NCI-H748 (cell line): Measurements from ENCODE around the gene VPS51.
A peak's percentile ranks its signal among the peaks of the same experiment; 100 is the strongest.
"Not testable (repeated sequence)": the region's sequence is repeated elsewhere in the genome, so short reads cannot be mapped to it uniquely, and the experiment has no call there.

Source experiments
- DNase-seq: peaks from one replicate; lab custom pipeline; 2025; ENCODE audit not compliant: unreplicated experiment; lab: John Stamatoyannopoulos, UW

VPS51 gene

DNA sequence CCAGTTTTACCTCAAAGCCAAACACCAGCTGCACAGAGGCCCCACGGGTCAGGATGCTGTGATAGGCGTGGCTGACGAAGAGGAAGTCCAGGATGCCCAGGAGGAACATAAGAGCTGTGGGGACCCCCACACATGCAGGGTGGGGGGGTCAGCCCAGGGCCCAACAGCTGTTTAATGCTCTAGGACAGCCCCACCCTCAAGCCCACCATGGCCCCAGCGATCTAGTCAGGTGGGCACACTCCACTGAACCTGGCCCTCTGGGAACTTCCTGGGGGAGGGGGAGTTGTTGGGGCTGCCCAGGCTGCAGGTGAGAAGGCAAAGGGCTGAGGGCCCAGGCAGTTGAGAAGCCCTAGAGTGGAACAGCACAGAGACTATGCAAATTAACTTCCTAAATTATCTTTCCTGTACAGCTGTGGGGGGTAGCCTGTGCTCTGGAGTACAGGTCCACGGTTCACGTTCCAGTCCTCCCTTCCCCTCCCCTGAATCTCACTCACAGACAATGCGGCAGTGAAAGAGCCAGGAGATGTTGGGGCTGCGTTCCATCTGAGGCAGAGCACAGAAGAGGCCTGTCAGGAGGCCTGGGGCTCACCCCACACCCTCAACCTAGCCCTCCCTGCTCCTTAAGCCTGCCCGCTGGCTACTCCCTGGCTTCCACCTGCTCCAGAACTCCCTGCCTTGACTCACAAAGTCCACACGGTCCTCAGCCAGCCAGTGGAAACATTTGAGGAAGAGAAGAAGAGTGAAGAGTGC, 36.4 kb downstream of the VPS51 start:
- DNase-seq = no peak

DNA sequence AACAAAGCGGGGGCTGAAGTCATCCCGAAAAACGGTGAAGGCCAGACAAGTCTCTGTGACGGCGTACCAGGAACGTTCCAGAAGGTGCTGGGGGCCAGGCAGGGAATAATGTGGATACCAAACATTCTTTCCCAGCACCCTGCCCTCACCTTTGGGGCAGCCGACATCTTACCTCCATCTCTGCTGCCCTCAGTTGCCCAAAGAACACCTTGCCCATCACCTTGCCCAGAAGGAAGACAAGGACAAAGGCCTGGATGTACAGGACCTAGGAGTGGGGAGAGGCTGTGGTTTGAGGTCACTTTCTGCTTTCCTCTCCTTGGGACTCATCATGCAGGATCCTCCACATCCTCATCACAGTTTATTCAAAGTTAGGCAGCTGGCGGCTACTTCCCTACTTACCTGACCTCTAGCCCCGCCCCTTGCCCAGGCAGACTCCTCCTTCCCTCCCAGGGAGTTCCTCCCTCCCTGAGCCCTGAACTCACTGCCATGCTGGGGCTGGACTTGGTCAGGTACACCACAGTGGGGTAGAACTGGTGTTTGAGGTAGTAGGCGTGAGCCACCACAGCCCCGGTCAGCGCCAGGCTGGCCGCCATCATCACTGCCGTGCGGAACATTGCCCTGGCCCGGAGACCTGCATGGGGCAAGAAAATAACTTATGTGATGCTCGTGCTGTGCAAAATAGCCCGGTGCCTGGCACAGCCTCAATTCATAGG, 37.1 kb downstream of the VPS51 start:
- peak; percentile 38 for DNase-seq

DNA sequence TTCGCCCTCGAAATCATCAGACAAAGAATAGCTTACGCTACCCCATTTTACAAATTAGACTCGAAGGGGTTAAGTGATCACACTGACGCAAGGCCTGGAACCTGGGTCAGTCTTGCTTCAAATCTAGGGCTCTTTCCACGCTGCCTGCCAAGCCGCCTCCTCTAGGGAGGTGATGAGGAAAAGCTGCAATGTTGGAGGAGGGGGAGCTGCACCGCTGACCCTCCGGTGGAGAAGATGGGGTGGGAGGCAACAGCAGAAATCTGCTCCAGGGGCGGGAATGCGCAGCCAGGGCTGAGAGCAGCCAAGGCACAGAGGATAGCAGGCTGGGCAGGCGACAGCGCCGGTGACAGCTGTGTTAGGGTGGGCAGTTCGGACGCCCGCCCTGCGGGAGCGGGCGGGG, 37.7 kb downstream of the VPS51 start:
- no peak for DNase-seq

DNA sequence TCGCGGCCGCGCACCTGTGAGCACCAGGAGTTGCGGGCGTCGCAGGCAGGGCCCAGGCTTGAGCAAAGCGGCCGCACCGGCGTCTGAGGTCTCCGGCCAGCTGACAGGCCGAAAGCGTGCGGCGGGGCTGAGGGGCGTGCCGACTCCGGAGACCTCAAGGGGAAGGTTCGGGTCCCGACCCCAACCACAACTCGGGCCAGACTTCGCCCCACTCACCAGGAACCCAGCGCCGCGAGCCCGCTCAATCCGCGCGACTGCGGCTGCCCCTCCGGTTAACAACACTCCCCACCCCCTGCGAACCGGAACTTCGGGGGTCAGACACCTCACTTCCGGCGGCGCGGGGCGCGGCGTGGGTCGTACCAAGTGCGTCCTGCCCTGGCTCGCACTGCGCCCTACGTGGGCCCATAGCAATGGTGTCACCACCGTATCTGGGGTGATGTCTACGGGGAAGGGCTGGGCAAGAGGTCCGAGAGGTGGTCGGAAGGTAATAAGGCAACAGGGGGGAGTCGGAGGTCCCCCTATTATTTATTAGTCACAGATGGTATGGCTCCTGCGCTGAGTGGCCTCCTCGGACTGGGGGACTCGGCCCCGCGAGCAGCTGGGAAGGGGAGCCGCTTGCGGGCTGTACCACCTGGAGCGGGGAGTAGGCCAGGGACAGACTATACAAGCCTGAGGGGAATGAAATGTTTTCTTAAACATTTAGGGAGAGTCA, 38.4 kb downstream of the VPS51 start, which contains the start of gene SYVN1:
SYVN1 (minus strand) TSS at position 280 of the 712 bp plus-strand sequence. CDS start 918 bp downstream, outside the sequence.
- DNase-seq = peak; percentile 91

DNA sequence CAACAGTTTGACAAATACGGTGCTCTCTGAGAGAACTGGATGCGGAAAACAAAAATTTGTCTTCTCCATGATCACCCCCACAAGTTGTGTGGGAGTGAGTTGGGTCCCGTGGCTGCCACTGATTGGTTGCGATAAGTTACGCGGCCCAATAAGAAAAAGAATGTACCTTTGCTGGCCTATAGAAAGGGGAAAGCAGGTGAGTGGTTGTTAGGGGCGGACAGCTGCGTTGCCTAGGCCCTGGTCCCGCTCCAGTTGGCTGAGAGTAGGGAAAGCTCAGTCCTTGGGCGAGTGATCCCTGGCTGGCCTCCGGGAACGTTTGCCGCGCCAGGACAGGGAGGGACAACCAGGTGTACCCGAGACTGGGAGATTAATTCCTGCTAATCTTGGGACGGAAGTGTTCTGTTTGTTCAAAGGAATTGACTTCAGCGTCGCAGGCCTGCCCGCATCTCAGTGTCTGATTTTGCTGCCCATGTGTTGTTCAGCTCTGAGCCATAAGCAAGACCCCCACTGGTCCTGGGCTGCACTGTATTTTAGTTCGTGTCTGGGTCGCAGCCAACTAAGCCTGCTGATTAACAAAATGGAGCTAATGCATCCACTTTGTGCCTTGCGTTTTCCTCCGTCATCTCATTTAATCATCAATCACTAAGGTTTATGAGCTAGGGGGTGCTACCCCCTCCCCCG, 39.1 kb downstream of the VPS51 start:
- peak; percentile 97 for DNase-seq

DNA sequence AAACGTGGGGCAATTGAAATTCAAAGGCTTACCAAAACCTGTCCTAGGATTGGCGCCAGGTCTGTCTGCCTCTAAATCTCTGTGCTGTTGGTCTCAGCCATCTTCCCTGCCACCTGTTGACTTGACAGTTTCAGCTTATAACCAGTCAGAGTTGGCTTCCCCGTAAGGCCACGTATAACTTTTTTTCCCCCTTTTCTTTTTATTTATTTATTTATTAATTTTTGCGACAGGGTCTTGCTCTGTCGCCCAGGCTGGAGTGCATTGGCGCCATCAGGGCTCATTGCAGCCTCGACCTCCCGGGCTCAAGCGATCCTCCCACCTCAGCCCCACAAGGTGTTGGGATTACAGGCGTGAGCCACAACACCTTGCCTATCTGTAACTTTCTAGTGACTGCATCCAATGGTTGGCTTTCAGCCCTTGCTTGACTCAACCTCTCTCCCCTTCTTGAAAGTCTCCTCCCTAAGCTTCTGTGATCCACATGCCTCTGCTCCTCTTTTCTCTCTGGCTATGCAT, 39.7 kb downstream of the VPS51 start:
- no peak for DNase-seq

DNA sequence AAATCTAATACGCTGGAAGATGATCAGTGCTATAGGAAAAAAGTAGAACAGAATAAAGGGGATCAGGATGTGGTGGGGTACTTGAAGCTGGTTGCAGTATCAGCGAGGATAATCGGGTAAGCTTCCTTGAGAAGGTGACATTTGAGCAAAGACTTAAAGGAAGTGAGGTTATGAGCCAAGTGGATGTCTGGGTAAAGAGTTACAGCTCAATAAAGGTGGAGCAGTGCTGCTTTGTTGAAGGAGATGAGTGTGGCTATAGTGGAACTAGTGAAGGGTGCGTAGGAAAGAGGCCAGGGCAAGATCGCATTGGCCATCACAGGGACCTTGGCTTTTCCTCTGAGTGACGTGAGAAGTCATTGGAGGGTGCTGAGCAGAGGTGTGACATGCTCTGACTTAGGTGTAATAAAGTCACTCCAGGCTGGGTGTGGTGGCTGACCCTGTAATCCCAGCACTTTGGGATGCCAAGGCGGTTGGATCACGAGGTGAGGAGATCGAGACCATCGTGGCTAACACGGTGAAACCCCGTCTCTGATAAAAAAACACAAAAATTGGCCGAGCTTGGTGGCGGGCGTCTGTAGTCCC, 40.6 kb downstream of the VPS51 start:
- no peak for DNase-seq

DNA sequence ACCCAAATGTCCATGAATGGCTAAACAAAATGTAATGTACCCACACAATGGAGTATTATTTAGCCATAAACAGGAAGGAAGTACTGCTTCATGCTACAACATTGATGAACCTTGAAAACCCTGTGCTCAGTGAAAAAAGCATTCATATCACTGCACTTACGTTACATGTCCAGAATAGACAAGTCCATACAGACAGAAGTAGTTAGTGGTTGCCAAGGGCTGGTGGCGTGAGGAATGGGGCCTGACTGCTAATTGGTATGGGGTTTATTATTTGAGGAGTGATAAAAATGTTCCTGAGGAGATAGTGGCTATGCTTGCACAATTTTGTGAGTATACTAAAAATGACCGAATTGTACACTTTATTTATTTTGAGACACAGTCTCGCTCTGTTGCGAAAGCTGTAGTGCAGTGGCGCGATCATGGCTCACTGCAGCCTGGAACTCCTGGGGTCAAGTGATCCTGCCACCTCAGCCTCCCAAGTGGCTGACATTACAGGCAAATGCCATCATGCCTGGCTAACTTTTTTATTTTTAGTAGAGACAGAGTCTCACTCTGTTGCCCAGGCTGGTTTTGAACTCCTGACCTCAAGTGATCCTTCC, 46.0 kb downstream of the VPS51 start:
- DNase-seq = no peak

DNA sequence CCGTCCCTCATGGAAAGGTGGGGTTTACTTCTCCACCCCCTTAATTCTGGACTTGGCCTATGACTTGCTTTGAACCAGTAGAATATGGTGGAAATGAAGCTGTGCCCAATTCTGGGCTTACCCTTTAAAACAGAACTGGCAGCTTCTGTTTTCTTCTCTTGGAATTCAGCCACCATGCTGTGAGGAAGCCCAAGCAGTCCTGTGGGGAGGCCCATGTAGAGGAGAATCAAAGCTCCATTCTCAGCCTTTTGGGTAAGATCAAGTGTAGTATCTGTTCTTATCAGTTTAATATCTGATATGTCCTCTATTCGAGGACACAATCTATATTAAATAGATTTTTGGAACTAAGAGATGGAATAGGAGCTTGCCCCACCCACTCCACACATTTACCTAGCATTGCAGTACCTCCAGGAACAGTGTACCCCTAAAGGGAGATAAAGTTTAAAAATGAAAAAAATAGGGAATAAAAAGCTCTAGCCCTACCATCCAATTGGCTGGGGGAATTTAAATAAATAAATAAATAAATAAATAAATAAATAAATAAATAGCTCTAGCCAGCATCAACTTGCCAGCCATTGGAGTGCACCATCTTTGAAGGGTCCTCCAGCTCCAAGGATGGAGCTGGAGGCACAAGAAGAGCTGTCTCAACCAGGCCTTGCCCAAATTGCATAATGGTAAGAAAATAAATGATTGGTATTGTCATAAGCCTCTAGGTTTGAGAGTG, 51.5 kb downstream of the VPS51 start:
- no peak for DNase-seq

DNA sequence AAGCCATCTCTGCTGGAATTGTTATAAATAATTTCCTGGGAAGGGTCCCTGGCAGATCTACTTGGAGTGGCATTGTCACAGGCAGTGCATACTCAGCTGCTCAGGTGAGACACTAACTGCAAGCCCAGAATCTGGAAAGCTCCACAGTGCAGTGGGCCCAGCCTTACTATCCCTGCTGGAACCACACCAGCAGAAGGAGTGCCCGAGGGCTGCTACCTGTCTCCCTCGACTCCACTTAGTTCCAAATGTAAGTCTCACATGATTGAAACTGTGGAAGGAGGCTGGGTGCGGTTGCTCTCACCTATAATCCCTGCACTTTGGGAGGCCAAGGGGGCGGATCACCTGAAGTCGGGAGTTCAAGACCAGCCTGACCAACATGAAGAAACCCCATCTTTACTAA, 52.6 kb downstream of the VPS51 start:
- DNase-seq = no peak

DNA sequence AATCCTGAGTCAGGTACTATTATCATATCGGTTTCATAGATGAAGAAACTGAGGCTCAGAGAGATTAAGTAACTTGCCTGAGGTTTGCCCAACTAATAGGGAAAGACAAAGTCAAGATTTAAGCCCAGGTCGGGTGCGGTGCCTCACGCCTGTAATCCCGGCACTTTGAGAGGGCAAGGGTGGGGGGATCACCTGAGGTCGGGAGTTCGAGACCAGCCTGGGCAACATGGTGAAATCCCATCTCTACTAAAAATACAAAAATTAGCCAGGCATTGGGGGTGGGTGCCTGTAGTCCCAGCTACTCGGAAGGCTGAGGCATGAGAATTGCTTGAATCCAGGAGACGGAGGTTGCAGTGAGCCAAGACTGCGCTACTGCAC, 54.1 kb downstream of the VPS51 start:
- DNase-seq = not testable (repeated sequence)

DNA sequence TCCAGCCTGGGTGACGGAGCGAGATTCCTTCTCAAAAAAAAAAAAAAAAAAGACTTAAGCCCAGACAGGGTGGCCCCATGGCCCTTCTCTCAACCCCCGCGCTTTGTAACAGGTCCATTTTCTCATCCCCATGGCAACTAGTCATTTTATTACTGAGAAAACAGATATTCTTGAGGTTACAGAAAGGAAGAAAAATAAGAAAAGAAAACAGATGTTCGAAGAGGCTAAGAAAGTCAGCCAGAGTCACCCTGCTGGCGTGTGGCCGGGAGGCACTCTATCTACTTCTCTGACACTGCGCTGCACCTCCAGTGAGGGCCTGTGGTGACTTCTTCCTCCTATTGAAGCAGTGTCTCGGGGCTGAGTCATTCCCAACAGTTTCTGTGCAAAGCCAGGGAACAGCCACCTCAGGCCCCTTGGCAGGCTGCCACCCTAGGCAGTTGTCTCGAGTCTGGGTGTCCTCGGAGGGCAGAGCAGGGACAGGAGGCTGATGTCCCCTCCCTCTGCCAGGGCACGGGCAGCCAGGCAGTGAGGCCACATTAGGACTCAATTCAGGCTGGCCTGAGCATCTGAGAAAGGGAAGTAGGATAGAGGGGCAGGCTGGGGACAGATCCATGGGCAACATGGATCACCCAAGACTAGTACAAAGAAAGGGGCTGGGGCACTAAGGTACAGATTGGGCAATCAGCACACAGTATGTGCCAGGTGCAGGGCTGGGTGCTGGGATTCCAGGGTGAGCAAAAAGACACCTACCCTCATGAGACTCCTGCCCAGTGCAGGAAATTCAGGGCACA, 54.7 kb downstream of the VPS51 start:
- peak; percentile 7 for DNase-seq

DNA sequence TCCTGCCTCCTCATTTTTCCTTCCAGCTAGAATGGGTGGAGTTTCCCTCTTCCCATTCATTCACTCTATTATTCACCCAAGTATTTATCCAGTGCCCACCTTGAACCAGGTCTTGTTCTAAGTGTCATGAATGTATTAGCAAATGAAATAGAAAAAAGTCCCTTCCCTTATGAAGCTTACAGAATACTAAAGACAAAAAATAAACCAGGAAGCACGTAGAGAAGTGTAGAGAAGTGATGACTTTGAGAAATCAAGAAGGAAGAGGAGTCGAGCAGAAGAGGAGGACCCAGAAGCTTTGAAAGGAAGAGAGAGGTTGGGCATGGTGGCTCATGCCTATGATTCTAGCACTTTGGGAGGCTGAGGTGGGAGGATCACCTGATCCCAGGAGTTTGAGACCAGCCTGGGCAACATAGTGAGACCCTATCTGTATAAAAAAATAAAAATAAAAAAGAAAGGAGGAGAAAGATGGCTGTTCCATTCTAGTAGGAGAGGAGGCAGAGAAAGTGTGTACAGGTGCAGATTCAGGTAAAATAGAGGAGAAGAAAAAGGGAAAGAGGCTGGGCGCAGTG, 55.4 kb downstream of the VPS51 start:
- no peak for DNase-seq

DNA sequence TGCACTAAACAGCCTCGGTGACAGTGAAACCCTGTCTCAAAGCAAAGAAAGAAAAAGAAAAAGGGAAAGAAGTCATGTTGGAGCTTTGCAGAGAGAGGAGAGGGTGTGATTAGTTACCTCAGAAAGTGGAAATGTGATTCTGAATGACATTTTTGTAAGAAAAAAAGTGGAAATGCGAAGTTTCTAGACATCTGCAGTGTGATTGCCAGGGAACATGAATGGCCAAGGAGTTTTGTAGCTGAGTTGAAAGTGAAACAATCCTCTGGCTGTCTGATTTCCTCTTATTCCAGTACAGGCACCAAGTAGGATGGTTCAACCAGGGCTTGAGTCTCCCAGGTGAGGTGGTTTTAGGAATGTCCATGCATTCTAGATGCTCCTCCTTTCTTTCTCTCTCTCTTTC, 56.1 kb downstream of the VPS51 start:
- DNase-seq = no peak

DNA sequence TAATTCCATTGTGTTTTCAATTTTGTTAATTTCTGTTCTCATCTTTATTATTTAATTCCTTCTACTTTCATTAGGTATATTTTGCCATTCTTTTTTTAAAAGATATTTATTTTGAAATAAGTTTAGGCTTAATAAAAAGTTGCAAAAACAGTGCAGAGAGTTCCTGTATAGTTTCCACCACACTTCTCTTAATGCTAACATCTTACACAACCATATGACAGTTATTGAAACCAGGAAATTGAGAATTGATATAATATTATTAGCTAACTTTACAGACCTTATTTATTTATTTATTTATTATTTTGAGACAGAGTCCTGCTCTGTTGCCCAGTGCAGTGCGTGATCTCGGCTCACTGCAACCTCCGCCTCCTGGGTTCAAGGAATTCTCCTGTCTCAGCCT, 60.2 kb downstream of the VPS51 start:
- no peak for DNase-seq

DNA sequence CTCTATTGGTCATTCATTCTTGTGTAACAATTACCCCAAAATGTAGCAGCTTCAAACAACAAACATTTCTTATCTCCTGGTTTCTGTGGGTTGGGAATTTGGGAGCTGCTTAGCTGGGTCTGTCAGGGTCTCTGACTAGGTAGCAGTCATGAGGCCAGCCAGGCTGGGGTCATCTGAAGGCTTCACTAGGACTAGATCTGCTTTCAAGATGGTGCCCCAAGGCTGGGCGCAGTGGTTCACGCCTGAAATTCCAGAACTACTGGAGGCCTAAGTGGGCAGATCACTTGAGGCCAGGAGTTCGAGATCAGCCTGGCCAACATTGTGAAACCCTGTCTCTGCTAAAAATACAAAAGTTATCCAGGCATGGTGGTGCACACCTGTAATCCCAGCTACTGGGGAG, 60.9 kb downstream of the VPS51 start:
- DNase-seq = no peak

DNA sequence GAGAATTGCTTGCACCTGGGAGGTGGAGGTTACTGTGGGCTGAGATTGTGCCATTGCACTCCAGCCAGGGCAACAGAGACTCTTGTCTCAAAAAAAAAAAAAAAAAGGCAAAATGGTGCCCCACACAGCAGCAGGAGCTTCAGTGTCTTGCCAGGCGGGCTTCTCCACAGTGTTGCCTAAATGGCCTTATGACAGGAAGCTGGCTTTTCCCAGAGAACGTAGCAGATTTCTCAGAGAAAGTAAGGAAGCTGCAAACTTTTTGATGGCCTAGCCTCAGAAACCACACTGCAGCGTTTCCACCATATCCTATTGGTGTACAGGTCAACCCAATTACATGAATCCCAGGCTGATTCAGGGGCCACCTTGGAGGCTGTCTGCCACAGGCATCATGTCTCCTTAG, 61.3 kb downstream of the VPS51 start:
- DNase-seq = no peak

DNA sequence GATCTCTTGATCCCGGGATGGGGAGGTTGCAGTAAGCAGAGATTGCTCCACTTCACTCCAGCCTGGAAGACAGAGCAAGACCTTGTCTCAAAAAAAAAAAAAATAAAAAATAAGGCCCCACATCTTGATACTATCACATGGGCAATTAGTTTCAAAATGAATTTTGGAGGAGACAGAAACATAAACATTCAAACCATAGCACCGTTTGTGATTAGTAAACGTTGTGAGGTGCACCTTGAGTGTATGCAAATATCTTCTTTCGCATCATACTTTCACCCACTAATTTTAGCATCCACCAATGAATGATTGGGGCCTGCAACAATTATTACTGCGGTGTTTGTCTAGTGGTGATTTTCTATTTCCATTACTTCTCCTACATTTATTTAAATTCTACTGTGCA, 63.0 kb downstream of the VPS51 start:
- DNase-seq = no peak

DNA sequence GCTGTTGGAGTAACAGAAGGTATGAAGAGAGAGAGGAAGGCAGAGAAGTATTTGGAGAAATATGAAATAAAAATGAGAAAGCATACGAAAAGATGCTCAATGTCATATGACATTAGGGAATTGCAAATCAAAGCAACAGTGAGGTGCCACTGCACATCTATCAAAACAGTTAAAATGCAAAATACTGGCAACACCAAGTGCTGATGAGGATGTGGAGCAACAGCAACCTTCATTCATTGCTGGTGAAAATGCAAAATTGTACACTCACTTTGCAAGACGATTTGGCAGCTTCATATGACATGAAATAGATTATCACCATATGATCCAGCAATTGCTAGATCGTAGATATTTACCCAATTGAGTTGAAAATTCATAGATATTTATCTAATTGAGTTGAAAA, 64.6 kb downstream of the VPS51 start:
- no peak for DNase-seq
